Prostate gland (tissue), 2 donors: ENCODE data around the gene SRR.
A peak's percentile ranks its signal among the peaks of the same experiment; 100 is the strongest.

Source experiments
- POLR2A ChIP-seq: fragments of 450-650 bp; IDR thresholded peaks from one replicate; pipeline ENCODE4 v1.6.1; 2016; ENCODE audit warnings: antibody characterized with exemption, mild to moderate bottlenecking
- POLR2AphosphoS5 ChIP-seq: sonication (generic); formaldehyde crosslinking; IDR thresholded peaks from one replicate; pipeline ENCODE4 v1.6.1; 2017; ENCODE audit warnings: antibody characterized with exemption
- TF ChIP-seq, protein P1 (sequence below), 4 experiments: fragments of 200-600 bp in 2 of 4; fragments of 450-650 bp in 2 of 4; sonication (generic) in 2 of 4; IDR thresholded peaks; 1 replicate in 3 of 4; 2 replicates in 1 of 4; pipeline ENCODE4 v1.5.1; 2016 to 2019; ENCODE audit warnings: antibody characterized with exemption in 4 of 4, mild to moderate bottlenecking in 2 of 4, moderate library complexity in 2 of 4

- TF ChIP-seq POLR2A (peak; percentile 65), POLR2AphosphoS5 (peak; percentile 49)
- TF ChIP-seq, protein P1, sequence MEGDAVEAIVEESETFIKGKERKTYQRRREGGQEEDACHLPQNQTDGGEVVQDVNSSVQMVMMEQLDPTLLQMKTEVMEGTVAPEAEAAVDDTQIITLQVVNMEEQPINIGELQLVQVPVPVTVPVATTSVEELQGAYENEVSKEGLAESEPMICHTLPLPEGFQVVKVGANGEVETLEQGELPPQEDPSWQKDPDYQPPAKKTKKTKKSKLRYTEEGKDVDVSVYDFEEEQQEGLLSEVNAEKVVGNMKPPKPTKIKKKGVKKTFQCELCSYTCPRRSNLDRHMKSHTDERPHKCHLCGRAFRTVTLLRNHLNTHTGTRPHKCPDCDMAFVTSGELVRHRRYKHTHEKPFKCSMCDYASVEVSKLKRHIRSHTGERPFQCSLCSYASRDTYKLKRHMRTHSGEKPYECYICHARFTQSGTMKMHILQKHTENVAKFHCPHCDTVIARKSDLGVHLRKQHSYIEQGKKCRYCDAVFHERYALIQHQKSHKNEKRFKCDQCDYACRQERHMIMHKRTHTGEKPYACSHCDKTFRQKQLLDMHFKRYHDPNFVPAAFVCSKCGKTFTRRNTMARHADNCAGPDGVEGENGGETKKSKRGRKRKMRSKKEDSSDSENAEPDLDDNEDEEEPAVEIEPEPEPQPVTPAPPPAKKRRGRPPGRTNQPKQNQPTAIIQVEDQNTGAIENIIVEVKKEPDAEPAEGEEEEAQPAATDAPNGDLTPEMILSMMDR (IDR thresholded peaks at IDR 0.05) = peak in 1 of 4 experiments; percentile 3
These were observed at the start of gene SRR, which contains the start of gene SMG6 for GRCh38 chr17:2303204-2304188.
